H1 (cell line): ENCODE measurements around the gene RADIL. TPM values are rescaled to one million over a fixed set of nuclear protein-coding genes. Genes with fewer than 3 reads are reported as not detected.

Source experiments
- CTCF ChIA-PET: fragments of 300-600 bp; sonication (Branson Sonifier 250); formaldehyde crosslinking; loops from one replicate; lab custom pipeline; 2021; ENCODE audit not compliant: partially characterized antibody; lab: Charles Lee
- POLR2A ChIA-PET: fragments of 300-600 bp; sonication (Branson Sonifier 250); formaldehyde crosslinking; loops from one replicate; lab custom pipeline; 2021; ENCODE audit warnings: inconsistent platforms; ENCODE audit not compliant: partially characterized antibody; lab: Charles Lee
- DNase-seq, 2 experiments: peaks; one replicate each; pipeline versions ENCODE4 v3.0.0 to v3.0.0-alpha.2; 2010 to 2022; ENCODE audit warnings: low spot score in 2 of 2, low read depth in 1 of 2, mixed read lengths in 1 of 2
- FAIRE-seq: peaks from 2 replicates; lab custom pipeline; 2011; peaks lifted over from hg19 to GRCh38; lab: Jason Lieb, UNC
- H2AFZ ChIP-seq: 2 replicates; pipeline ENCODE4 v1.8.1; 2012; ENCODE audit warnings: low read length, inconsistent platforms
- H2AK5ac ChIP-seq: 2 replicates; pipeline ENCODE4 v1.6.1; 2013; ENCODE audit warnings: low read depth, low read length
- H2BK120ac ChIP-seq: replicated peaks from 2 replicates; pipeline ENCODE3; 2013; ENCODE audit warnings: low read depth, low read length, inconsistent platforms
- H2BK12ac ChIP-seq: 2 replicates; pipeline ENCODE4 v1.6.1; 2013; ENCODE audit warnings: low read depth, low read length
- H2BK15ac ChIP-seq: 2 replicates; pipeline ENCODE4 v1.6.1; 2013; ENCODE audit warnings: low read length
- H2BK20ac ChIP-seq: 2 replicates; pipeline ENCODE4 v1.6.1; 2013; ENCODE audit warnings: low read length
- H2BK5ac ChIP-seq: 2 replicates; pipeline ENCODE4 v1.6.1; 2013; ENCODE audit warnings: low read depth, low read length
- H3K14ac ChIP-seq: 2 replicates; pipeline ENCODE4 v1.6.1; 2013; ENCODE audit warnings: inconsistent platforms; ENCODE audit not compliant: insufficient read length
- H3K18ac ChIP-seq: 2 replicates; pipeline ENCODE4 v1.6.1; 2013; ENCODE audit warnings: low read length; ENCODE audit errors: extremely low read depth
- H3K23ac ChIP-seq: 2 replicates; pipeline ENCODE4 v1.6.1; 2013; ENCODE audit warnings: inconsistent platforms; ENCODE audit not compliant: insufficient read length
- H3K23me2 ChIP-seq: 2 replicates; pipeline ENCODE4 v1.6.1; 2013; ENCODE audit warnings: low read depth, low read length
- H3K27ac ChIP-seq: 2 replicates; pipeline ENCODE4 v1.6.1; 2011; ENCODE audit warnings: low read depth, low read length, inconsistent platforms
- H3K27me3 ChIP-seq, 4 experiments: replicated peaks in 1 of 4; 1 replicate in 1 of 4; 2 replicates in 3 of 4; pipeline versions ENCODE4 v1.6.1 to v1.8.1; 2011 to 2013; ENCODE audit warnings: low read length in 3 of 4, mild to moderate bottlenecking in 3 of 4, inconsistent platforms in 2 of 4, mixed read lengths in 2 of 4, moderate library complexity in 1 of 4; ENCODE audit not compliant: control insufficient read depth in 3 of 4, insufficient read depth in 3 of 4; ENCODE audit errors: extremely low read depth in 1 of 4
- H3K36me3 ChIP-seq, 4 experiments: 2 replicates each; pipeline versions ENCODE4 v1.6.1 to v1.8.1; 2011 to 2013; ENCODE audit warnings: mild to moderate bottlenecking in 4 of 4, low read length in 3 of 4, moderate library complexity in 2 of 4, control low read depth in 1 of 4, inconsistent platforms in 1 of 4; ENCODE audit not compliant: insufficient read depth in 4 of 4, control insufficient read depth in 2 of 4
- H3K4ac ChIP-seq: replicated peaks from 2 replicates; pipeline ENCODE3; 2013; ENCODE audit warnings: low read length, low read depth, mixed read lengths, inconsistent platforms; ENCODE audit not compliant: insufficient read length
- H3K4me1 ChIP-seq, 4 experiments: replicated peaks in 1 of 4; 1 replicate in 1 of 4; 2 replicates in 3 of 4; pipeline versions ENCODE4 v1.6.1 to v1.8.1; 2011 to 2013; ENCODE audit warnings: low read length in 3 of 4, inconsistent platforms in 2 of 4, mixed read lengths in 1 of 4; ENCODE audit not compliant: insufficient read depth in 4 of 4, control insufficient read depth in 3 of 4
- H3K4me2 ChIP-seq, 2 experiments: 2 replicates each; pipeline versions ENCODE4 v1.6.1 to v1.8.1; 2011 to 2013; ENCODE audit warnings: low read depth in 2 of 2, low read length in 2 of 2, control low read depth in 1 of 2, inconsistent platforms in 1 of 2, mild to moderate bottlenecking in 1 of 2; ENCODE audit not compliant: insufficient read depth in 1 of 2
- H3K4me3 ChIP-seq, 4 experiments: fragments of 200-600, 300-600 bp in 1 of 4; sonication (generic), shearing (Covaris generic), sonication (Bioruptor Twin) in 1 of 4; 2 replicates each; pipeline versions ENCODE4 v1.5.1 to v1.8.1; 2011 to 2016; ENCODE audit warnings: low read length in 4 of 4, low read depth in 3 of 4, control low read depth in 2 of 4, inconsistent platforms in 2 of 4, mild to moderate bottlenecking in 2 of 4, mixed read lengths in 1 of 4, moderate library complexity in 1 of 4; ENCODE audit not compliant: insufficient read depth in 2 of 4; ENCODE audit errors: extremely low read depth in 1 of 4
- H3K56ac ChIP-seq: replicated peaks from 2 replicates; pipeline ENCODE3; 2013; ENCODE audit warnings: low read depth, mild to moderate bottlenecking, mixed read lengths, low read length, inconsistent platforms; ENCODE audit not compliant: insufficient read length
- H3K79me1 ChIP-seq: 2 replicates; pipeline ENCODE4 v1.6.1; 2013; ENCODE audit warnings: low read depth, low read length, control low read depth
- H3K79me2 ChIP-seq, 2 experiments: 2 replicates each; pipeline versions ENCODE4 v1.6.1 to v1.8.1; 2012 to 2013; ENCODE audit warnings: low read length in 2 of 2, mild to moderate bottlenecking in 2 of 2, inconsistent platforms in 1 of 2; ENCODE audit not compliant: insufficient read depth in 2 of 2, control insufficient read depth in 1 of 2
- H3K9ac ChIP-seq, 4 experiments: replicated peaks in 1 of 4; 1 replicate in 1 of 4; 2 replicates in 3 of 4; pipeline versions ENCODE4 v1.6.1 to v1.8.1; 2011 to 2013; ENCODE audit warnings: low read depth in 3 of 4, low read length in 3 of 4, control low read depth in 2 of 4, mild to moderate bottlenecking in 2 of 4, moderate library complexity in 2 of 4, inconsistent platforms in 1 of 4; ENCODE audit errors: extremely low read depth in 1 of 4
- H3K9me3 ChIP-seq, 2 experiments: 2 replicates each; pipeline versions ENCODE4 v1.6.1 to v1.8.1; 2012 to 2013; ENCODE audit warnings: mild to moderate bottlenecking in 2 of 2, moderate library complexity in 2 of 2, control low read depth in 1 of 2, inconsistent platforms in 1 of 2, low read depth in 1 of 2, low read length in 1 of 2, mixed read lengths in 1 of 2; ENCODE audit not compliant: insufficient read depth in 2 of 2
- H4K20me1 ChIP-seq, 2 experiments: replicated peaks in 1 of 2; 2 replicates each; pipeline versions ENCODE3 to v1.8.1; 2011 to 2013; ENCODE audit warnings: inconsistent platforms in 2 of 2, low read length in 2 of 2, mild to moderate bottlenecking in 1 of 2; ENCODE audit not compliant: insufficient read depth in 2 of 2, control insufficient read depth in 1 of 2
- H4K5ac ChIP-seq: 2 replicates; pipeline ENCODE4 v1.6.1; 2013; ENCODE audit warnings: low read length, low read depth, mixed read lengths, inconsistent platforms; ENCODE audit not compliant: insufficient read length
- H4K8ac ChIP-seq: 2 replicates; pipeline ENCODE4 v1.8.0; 2013; ENCODE audit warnings: mild to moderate bottlenecking, moderate library complexity, low read length, inconsistent platforms; ENCODE audit not compliant: insufficient read depth; ENCODE audit errors: extremely low read depth
- H4K91ac ChIP-seq: replicated peaks from 2 replicates; pipeline ENCODE3; 2013; ENCODE audit warnings: low read length, mixed read lengths, inconsistent platforms; ENCODE audit not compliant: insufficient read length
- CBX5 ChIP-seq: fragments of 300-800, 300-1000 bp; sonication (generic); IDR thresholded peaks from 2 replicates; pipeline ENCODE4 v1.7.1; 2016; ENCODE audit warnings: antibody characterized with exemption, low read length, low read depth
- FOSL1 ChIP-seq: IDR thresholded peaks from 2 replicates; pipeline ENCODE4 v1.6.1; 2011; ENCODE audit warnings: mild to moderate bottlenecking, low read depth, low read length, moderate library complexity; ENCODE audit not compliant: insufficient read depth
- GTF2F1 ChIP-seq: IDR thresholded peaks from 2 replicates; pipeline ENCODE4 v1.6.1; 2012; ENCODE audit warnings: low read depth, low read length, improper control_type of control experiment, borderline replicate concordance
- POU5F1 ChIP-seq: IDR thresholded peaks from 2 replicates; pipeline ENCODE4 v1.6.1; 2011; ENCODE audit warnings: low read depth, mild to moderate bottlenecking, low read length, moderate library complexity
- RAD21 ChIP-seq, 2 experiments: IDR thresholded peaks in 1 of 2; conservative IDR thresholded peaks in 1 of 2; 2 replicates each; pipeline ENCODE4 v1.6.1; 2011; ENCODE audit warnings: low read depth in 2 of 2, low read length in 2 of 2, improper control_type of control experiment in 1 of 2, inconsistent platforms in 1 of 2, mild to moderate bottlenecking in 1 of 2, moderate library complexity in 1 of 2
- ZNF274 ChIP-seq: IDR thresholded peaks from 2 replicates; pipeline ENCODE4 v1.7.0; 2012; ENCODE audit warnings: low read length, borderline replicate concordance; ENCODE audit errors: extremely low read depth
- WGBS, 2 experiments: shearing (Covaris generic) in 1 of 2; methylation state at CpG; one replicate each; pipeline versions ENCODE4 v1.1.6 to v1.1.7; 2013 to 2015; ENCODE audit warnings: low lambda C conversion rate in 2 of 2, mixed read lengths in 2 of 2, inconsistent platforms in 1 of 2, low coverage in 1 of 2, missing lambda C conversion rate in 1 of 2; ENCODE audit not compliant: insufficient replicate concordance in 2 of 2, insufficient coverage in 1 of 2, insufficient read length in 1 of 2; ENCODE audit errors: extremely low coverage in 1 of 2, missing lambda C conversion rate in 1 of 2; 5-methylcytosine and 5-hydroxymethylcytosine counted together
- polyA plus RNA-seq, 7 experiments: library from polyadenylated mRNA; depleted of rRNA in 3 of 7; stranded (reverse) in 5 of 7; unstranded in 2 of 7; fragments of >200 nt in 5 of 7; fragments of 200-250 nt in 2 of 7; gene quantifications; 1 replicate in 5 of 7; 2 replicates in 1 of 7; 4 replicates in 1 of 7; pipeline versions ENCODE4 v1.2.1 to v1.2.3, GENCODE V29; 2011 to 2013; ENCODE audit warnings: missing spikeins in 2 of 7, mixed read lengths in 2 of 7
- total RNA-seq: library from RNA; stranded (reverse); fragmentation: NEBNext Ultra II Directional; extraction: Animal tissue kit (Norgen Biotek cat#: 25700); gene quantifications from 2 replicates; pipeline ENCODE4 v1.2.1, GENCODE V29; 2021
- TF ChIP-seq, protein P1 (sequence below): IDR thresholded peaks from 2 replicates; pipeline ENCODE4 v1.6.1; 2012; ENCODE audit warnings: inconsistent platforms

RADIL gene
- total and polyA plus RNA-seq, 2 of the 8 experiments (the other 6 are each of a cell fraction or from before 2014, with no cell fraction given) = 5.0 to 5.4 TPM

DNA sequence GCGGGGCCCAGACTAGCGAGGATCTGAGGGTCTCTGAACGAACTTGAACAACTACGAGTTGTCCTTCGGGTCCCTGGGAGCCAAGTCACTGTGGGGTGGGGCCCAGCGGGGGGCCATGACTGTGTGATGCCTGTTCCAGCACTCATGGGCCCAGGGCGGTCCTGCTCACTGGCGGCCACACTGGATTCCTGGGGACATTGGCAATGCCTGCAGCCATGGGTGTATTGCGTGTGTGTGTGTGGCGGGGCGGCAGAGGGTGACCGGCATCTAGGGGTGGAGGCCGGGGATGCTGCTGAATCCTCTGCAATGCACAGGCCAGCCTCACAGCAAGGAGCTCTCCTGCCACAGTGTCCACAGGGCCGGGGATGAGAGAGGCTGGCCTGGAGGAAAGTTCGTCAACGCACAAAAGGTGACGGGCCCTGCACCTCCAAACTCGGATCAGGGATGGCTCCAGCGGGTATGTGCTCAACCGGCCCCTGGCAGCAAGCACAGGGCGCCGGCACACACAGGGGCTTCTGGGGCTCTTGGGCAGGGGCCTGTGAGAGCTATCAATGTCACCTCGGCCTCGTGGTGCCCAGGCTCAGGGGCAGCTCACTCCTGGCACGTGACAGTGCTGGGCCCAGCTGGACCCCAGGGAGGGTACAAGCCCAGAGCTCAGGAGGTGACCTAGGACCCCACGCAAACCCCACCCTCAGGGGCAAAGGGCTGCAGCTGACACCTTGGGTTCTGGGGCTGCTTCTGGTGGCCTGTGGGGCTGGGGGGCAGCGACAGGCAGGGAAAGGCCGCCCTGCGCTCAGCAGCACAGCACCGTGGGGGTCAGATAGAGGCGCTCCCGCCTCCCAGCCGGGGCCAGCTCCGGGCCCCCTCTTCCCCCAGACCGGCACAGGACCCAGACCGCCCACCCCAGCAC is 49.6 kb downstream of the RADIL start:
- Histone ChIP-seq H3K4me3 (no peak overlapping the region), H4K91ac (no peak overlapping the region), H3K9ac (no peak overlapping the region), H3K27ac (no peak overlapping the region), H3K14ac (no peak overlapping the region), H3K79me2 (no peaks in the 10 kb centered on the region), H3K27me3 (no peaks in the 10 kb centered on the region), H2BK120ac (no peak overlapping the region), H3K4me1 (peaks cover 0 to 4% (median 0%) of the 10 kb centered on the region in 4 experiments; a peak in 1 of 7 replicates), H3K18ac (no peak overlapping the region), H4K20me1 (peaks cover 0 to 6% of the 10 kb centered on the region in 2 experiments), H3K23ac (no peak overlapping the region), H2BK5ac (no peak overlapping the region), H3K4ac (no peak overlapping the region), H2BK15ac (no peak overlapping the region), H3K4me2 (no peak overlapping the region), H3K79me1 (no peaks in the 10 kb centered on the region), H2BK20ac (no peak overlapping the region), H3K56ac (no peak overlapping the region), H3K9me3 (no peaks in the 10 kb centered on the region)
- POLR2A ChIA-PET = interaction anchor here (0.5 to 0.9 kb wide), 2 partner anchors 17 to 57 kb away, joined by 3 to 5 read pairs; no protein-coding TSS in a partner anchor
- FAIRE-seq (no peak), DNase-seq (no peak)
- WGBS, 2 experiments = 70% methylated on average over 31 of the region's 36 CpGs; no CpG with 5 or more reads in 1 of the 2 experiments
- TF ChIP-seq GTF2F1 = no peak
- TF ChIP-seq, protein P1, sequence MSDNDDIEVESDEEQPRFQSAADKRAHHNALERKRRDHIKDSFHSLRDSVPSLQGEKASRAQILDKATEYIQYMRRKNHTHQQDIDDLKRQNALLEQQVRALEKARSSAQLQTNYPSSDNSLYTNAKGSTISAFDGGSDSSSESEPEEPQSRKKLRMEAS = no peak
- TF ChIP-seq POU5F1 = no peak
- TF ChIP-seq ZNF274 = no peak
- TF ChIP-seq CBX5 = no peak
- no peak for TF ChIP-seq RAD21 (IDR thresholded peaks at IDR 0.05 in 1 of 2, conservative IDR thresholded peaks at IDR 0.05 in 1 of 2; ENCODE audit: low read depth in 2 of 2, low read length in 2 of 2)
- no peak for TF ChIP-seq FOSL1
- TF ChIP-seq, all 59 proteins: peak for 0
- Histone ChIP-seq H2AK5ac (no peak overlapping the region), H2AFZ (no peak overlapping the region), H3K23me2 (peaks cover 2% of the 10 kb centered on the region; the same call in 1 of the 2 replicates), H4K8ac (peak overlapping the region; percentile 46; the same call in 1 of the 2 replicates), H2BK12ac (no peak overlapping the region), H3K36me3 (no peaks in the 10 kb centered on the region), H4K5ac (no peak overlapping the region)
- CTCF ChIA-PET = interaction anchor here (0.6 to 1.7 kb wide), 6 partner anchors 10 to 817 kb away, joined by 3 to 9 read pairs (median 4); partner anchors contain the start of gene RADIL
